Neural cell (in vitro differentiated cells): ENCODE results near the gene SYNPO2. TPM values are rescaled to one million over a fixed set of nuclear protein-coding genes. Genes with fewer than 3 reads are reported as not detected.

Experiments used
- H2AFZ ChIP-seq: fragments of 200-600, 300-800 bp; sonication (generic), shearing (Covaris generic); 2 replicates; pipeline ENCODE4 v1.6.0; 2014; ENCODE audit warnings: low read depth, mild to moderate bottlenecking, antibody characterized with exemption, low read length, moderate library complexity
- H3F3A ChIP-seq: fragments of 200-600 bp; shearing (Covaris generic); 2 replicates; pipeline ENCODE4 v1.6.1; 2016; ENCODE audit warnings: mild to moderate bottlenecking, moderate library complexity, mixed read lengths, antibody characterized with exemption, low read length; ENCODE audit not compliant: insufficient read depth, poor library complexity, severe bottlenecking
- H3K27ac ChIP-seq: fragments of 200-600, 300-800 bp; sonication (generic), shearing (Covaris generic); 2 replicates; pipeline ENCODE4 v1.5.1; 2014; ENCODE audit warnings: mild to moderate bottlenecking, low read length, moderate library complexity
- H3K27me3 ChIP-seq: fragments of 300-800, 200-600 bp; sonication (generic), shearing (Covaris generic); 2 replicates; pipeline ENCODE4 v1.6.0; 2014; ENCODE audit warnings: mild to moderate bottlenecking, low read depth, low read length, moderate library complexity; ENCODE audit not compliant: insufficient read depth
- H3K36me3 ChIP-seq: fragments of 300-800, 200-600 bp; sonication (generic), shearing (Covaris generic); 2 replicates; pipeline ENCODE4 v1.5.1; 2014; ENCODE audit warnings: mild to moderate bottlenecking, antibody characterized with exemption, low read length, moderate library complexity; ENCODE audit not compliant: insufficient read depth
- H3K4me2 ChIP-seq: fragments of 300-800, 200-600 bp; sonication (generic), shearing (Covaris generic); 2 replicates; pipeline ENCODE4 v1.6.0; 2014; ENCODE audit warnings: mild to moderate bottlenecking, low read length
- H3K4me3 ChIP-seq: fragments of 300-800, 200-600 bp; sonication (generic), shearing (Covaris generic); 2 replicates; pipeline ENCODE4 v1.5.1; 2014; ENCODE audit warnings: mild to moderate bottlenecking, low read length, moderate library complexity
- H3K79me2 ChIP-seq: fragments of 200-600 bp; shearing (Covaris generic); replicated peaks from 2 replicates; pipeline ENCODE4 v1.6.0; 2014; ENCODE audit warnings: mild to moderate bottlenecking, low read length, moderate library complexity; ENCODE audit not compliant: insufficient read depth
- H3K9ac ChIP-seq: fragments of 300-800, 200-600 bp; sonication (generic), shearing (Covaris generic); 2 replicates; pipeline ENCODE4 v1.6.1; 2016; ENCODE audit warnings: mild to moderate bottlenecking, low read length, mixed read lengths
- H3K9me2 ChIP-seq: fragments of 200-600 bp; shearing (Covaris generic); 2 replicates; pipeline ENCODE4 v1.6.1; 2016; ENCODE audit warnings: mild to moderate bottlenecking, low read length, mixed read lengths; ENCODE audit not compliant: insufficient read depth
- H3K9me3 ChIP-seq: fragments of 200-600, 300-800 bp; sonication (generic), shearing (Covaris generic); 2 replicates; pipeline ENCODE4 v1.6.1; 2016; ENCODE audit warnings: mild to moderate bottlenecking, mixed run types, low read length, moderate library complexity, mixed read lengths
- H4K20me1 ChIP-seq: fragments of 200-600 bp; shearing (Covaris generic); 2 replicates; pipeline ENCODE4 v1.6.1; 2016; ENCODE audit warnings: mild to moderate bottlenecking, mixed run types; ENCODE audit not compliant: insufficient read depth
- EP300 ChIP-seq: fragments of 450-650 bp; conservative IDR thresholded peaks from 2 replicates; pipeline ENCODE4 v1.6.1; 2014; ENCODE audit warnings: antibody characterized with exemption, mild to moderate bottlenecking, moderate library complexity; ENCODE audit not compliant: poor library complexity, severe bottlenecking
- MXI1 ChIP-seq: fragments of 450-650 bp; conservative IDR thresholded peaks from 2 replicates; pipeline ENCODE4 v1.6.1; 2014; ENCODE audit warnings: antibody characterized with exemption, mild to moderate bottlenecking; ENCODE audit not compliant: poor library complexity, severe bottlenecking
- POLR2AphosphoS5 ChIP-seq: IDR thresholded peaks from 2 replicates; pipeline ENCODE4 v1.6.1; 2012
- REST ChIP-seq: IDR thresholded peaks from 2 replicates; pipeline ENCODE4 v1.6.1; 2012; ENCODE audit warnings: borderline replicate concordance
- SMC3 ChIP-seq: fragments of 450-650 bp; conservative IDR thresholded peaks from 2 replicates; pipeline ENCODE4 v1.6.1; 2014; ENCODE audit warnings: antibody characterized with exemption, mild to moderate bottlenecking, moderate library complexity; ENCODE audit not compliant: poor library complexity
- TAF1 ChIP-seq: IDR thresholded peaks from 2 replicates; pipeline ENCODE4 v1.6.1; 2012; ENCODE audit warnings: low read depth
- polyA minus RNA-seq: library from RNA; depleted of rRNA, polyadenylated mRNA; stranded (reverse); fragments of >200 nt; gene quantifications from 2 replicates; pipeline ENCODE4 v1.2.3, GENCODE V29; 2014
- polyA plus RNA-seq: library from polyadenylated mRNA; depleted of rRNA; stranded (reverse); fragments of >200 nt; gene quantifications from 2 replicates; pipeline ENCODE4 v1.2.3, GENCODE V29; 2014
- TF ChIP-seq, protein P1 (sequence below): fragments of 450-650 bp; IDR thresholded peaks from 2 replicates; pipeline ENCODE4 v1.5.1; 2014; ENCODE audit warnings: antibody characterized with exemption, mild to moderate bottlenecking, moderate library complexity; ENCODE audit not compliant: poor library complexity, severe bottlenecking

SYNPO2 gene, protein sequence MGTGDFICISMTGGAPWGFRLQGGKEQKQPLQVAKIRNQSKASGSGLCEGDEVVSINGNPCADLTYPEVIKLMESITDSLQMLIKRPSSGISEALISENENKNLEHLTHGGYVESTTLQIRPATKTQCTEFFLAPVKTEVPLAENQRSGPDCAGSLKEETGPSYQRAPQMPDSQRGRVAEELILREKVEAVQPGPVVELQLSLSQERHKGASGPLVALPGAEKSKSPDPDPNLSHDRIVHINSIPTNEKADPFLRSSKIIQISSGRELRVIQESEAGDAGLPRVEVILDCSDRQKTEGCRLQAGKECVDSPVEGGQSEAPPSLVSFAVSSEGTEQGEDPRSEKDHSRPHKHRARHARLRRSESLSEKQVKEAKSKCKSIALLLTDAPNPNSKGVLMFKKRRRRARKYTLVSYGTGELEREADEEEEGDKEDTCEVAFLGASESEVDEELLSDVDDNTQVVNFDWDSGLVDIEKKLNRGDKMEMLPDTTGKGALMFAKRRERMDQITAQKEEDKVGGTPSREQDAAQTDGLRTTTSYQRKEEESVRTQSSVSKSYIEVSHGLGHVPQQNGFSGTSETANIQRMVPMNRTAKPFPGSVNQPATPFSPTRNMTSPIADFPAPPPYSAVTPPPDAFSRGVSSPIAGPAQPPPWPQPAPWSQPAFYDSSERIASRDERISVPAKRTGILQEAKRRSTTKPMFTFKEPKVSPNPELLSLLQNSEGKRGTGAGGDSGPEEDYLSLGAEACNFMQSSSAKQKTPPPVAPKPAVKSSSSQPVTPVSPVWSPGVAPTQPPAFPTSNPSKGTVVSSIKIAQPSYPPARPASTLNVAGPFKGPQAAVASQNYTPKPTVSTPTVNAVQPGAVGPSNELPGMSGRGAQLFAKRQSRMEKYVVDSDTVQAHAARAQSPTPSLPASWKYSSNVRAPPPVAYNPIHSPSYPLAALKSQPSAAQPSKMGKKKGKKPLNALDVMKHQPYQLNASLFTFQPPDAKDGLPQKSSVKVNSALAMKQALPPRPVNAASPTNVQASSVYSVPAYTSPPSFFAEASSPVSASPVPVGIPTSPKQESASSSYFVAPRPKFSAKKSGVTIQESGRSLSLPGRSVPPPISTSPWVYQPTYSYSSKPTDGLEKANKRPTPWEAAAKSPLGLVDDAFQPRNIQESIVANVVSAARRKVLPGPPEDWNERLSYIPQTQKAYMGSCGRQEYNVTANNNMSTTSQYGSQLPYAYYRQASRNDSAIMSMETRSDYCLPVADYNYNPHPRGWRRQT
- polyA plus RNA-seq (0.10 and 0.14 TPM in 2 replicates), polyA minus RNA-seq (0.49 and 0.81 TPM in 2 replicates)

DNA sequence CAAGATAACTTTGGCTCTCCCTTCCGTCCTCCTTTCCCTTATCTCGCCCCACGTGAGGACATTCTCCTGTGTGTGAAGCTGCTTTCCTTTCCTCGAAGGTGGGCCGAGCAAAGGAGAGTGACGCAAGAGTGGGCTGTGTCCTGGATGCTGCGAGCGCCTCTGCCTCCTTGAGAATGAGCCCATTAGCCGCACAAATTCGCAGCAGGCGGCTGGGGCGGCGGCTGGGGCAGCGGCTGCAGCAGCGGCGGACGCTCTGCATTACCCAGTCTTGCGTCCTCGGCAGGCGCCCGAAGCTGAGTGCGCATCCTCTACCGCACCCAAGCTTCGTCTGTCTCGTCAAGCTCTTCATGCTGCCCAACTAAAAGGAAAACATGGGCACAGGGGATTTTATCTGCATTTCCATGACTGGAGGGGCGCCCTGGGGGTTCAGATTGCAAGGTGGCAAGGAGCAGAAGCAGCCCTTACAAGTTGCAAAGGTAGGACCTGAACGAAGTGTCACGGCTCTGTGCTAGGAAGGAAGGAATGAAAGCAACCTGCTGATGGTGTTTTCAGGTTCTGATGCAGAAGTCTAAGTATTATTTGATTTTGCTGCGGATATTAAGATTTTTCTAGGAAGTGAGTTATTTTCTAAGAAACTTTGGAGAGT lies at the start of gene SYNPO2:
Gene SYNPO2, plus strand, starts transcription at position 189 of the 646 bp plus-strand sequence. Its CDS starts 183 bp downstream, at position 372.
- Histone ChIP-seq H3K4me3 (peak within 1 kb of the TSS; percentile 68), H3K27me3 (peaks cover 11% of the 10 kb centered on the region), H3K79me2 (no peaks in the 10 kb centered on the region), H3K9me2 (no peaks in the 10 kb centered on the region), H3F3A (no peaks in the 10 kb centered on the region), H3K36me3 (no peaks in the 10 kb centered on the region), H2AFZ (no peak within 1 kb of the TSS), H4K20me1 (no peaks in the 10 kb centered on the region), H3K27ac (no peak within 1 kb of the TSS), H3K9me3 (no peaks in the 10 kb centered on the region), H3K9ac (peak within 1 kb of the TSS; percentile 32), H3K4me2 (peak within 1 kb of the TSS; percentile 33)
- no peak for TF ChIP-seq POLR2AphosphoS5
- peak; percentile 18 for TF ChIP-seq MXI1
- TF ChIP-seq SMC3, result peak; percentile 44

GRCh38 chr4:118839221-118839927 lies 49.3 kb upstream of the SYNPO2 start:
- H3K79me2 ChIP-seq, result no peaks in the 10 kb centered on the region
- H3K27ac ChIP-seq, result no peak overlapping the region
- H3F3A ChIP-seq, result no peaks in the 10 kb centered on the region
- no peaks in the 10 kb centered on the region for H3K36me3 ChIP-seq
- H4K20me1 ChIP-seq, result no peaks in the 10 kb centered on the region
- no peak overlapping the region for H3K9ac ChIP-seq
- no peaks in the 10 kb centered on the region for H3K27me3 ChIP-seq
- H3K9me2 ChIP-seq, result no peaks in the 10 kb centered on the region
- H3K4me2 ChIP-seq, result no peak overlapping the region
- H2AFZ ChIP-seq, result no peak overlapping the region
- TF ChIP-seq TAF1, result no peak
- no peak for TF ChIP-seq REST
- TF ChIP-seq EP300, result no peak
- TF ChIP-seq, protein P1, sequence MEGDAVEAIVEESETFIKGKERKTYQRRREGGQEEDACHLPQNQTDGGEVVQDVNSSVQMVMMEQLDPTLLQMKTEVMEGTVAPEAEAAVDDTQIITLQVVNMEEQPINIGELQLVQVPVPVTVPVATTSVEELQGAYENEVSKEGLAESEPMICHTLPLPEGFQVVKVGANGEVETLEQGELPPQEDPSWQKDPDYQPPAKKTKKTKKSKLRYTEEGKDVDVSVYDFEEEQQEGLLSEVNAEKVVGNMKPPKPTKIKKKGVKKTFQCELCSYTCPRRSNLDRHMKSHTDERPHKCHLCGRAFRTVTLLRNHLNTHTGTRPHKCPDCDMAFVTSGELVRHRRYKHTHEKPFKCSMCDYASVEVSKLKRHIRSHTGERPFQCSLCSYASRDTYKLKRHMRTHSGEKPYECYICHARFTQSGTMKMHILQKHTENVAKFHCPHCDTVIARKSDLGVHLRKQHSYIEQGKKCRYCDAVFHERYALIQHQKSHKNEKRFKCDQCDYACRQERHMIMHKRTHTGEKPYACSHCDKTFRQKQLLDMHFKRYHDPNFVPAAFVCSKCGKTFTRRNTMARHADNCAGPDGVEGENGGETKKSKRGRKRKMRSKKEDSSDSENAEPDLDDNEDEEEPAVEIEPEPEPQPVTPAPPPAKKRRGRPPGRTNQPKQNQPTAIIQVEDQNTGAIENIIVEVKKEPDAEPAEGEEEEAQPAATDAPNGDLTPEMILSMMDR, result no peak
- no peak for TF ChIP-seq SMC3
- no peaks in the 10 kb centered on the region for H3K9me3 ChIP-seq
- no peak overlapping the region for H3K4me3 ChIP-seq
